ENCODE data around the gene ZNF557.
"Not testable (repeated sequence)": the region's sequence is repeated elsewhere in the genome, so short reads cannot be mapped to it uniquely, and the experiment has no call there.

ZNF557 gene

GRCh38 chr19:7069042-7069903 lies at the start of gene ZNF557:
Gene ZNF557 (plus strand): TSS chr19:7069703. CDS start chr19:7075075, 5,372 bp downstream.
- peak within 1 kb of the TSS; percentile 81 for H3K9ac ChIP-seq (ENCODE audit: low read length)

GRCh38 chr19:7021331-7021730 lies 48.2 kb upstream of the ZNF557 start, which contains the start of gene MBD3L2B:
Gene MBD3L2B (minus strand): TSS chr19:7021431. CDS start chr19:7021397, 34 bp downstream.
- H3K9me3 ChIP-seq (ENCODE audit: control insufficient read depth, low read length); H3K36me3 ChIP-seq (ENCODE audit: control insufficient read depth, insufficient read depth, low read length); H3K27me3 ChIP-seq (ENCODE audit: control insufficient read depth, insufficient read depth, low read length); H3K4me3 ChIP-seq (ENCODE audit: low read length); H3K9ac ChIP-seq (ENCODE audit: low read length); H3K4me1 ChIP-seq (ENCODE audit: control insufficient read depth, insufficient read depth, low read length): not testable (repeated sequence)

More at GRCh38 chr19:7069042-7069903, at the start of gene ZNF557:
- Histone ChIP-seq H3K27me3 (ENCODE audit: control insufficient read depth, insufficient read depth, low read length) (no peaks in the 10 kb centered on the region), H3K4me1 (ENCODE audit: control insufficient read depth, insufficient read depth, low read length) (no peaks in the 10 kb centered on the region), H3K36me3 (ENCODE audit: control insufficient read depth, insufficient read depth, low read length) (peaks cover 6% of the 10 kb centered on the region), H3K9me3 (ENCODE audit: control insufficient read depth, low read length) (no peaks in the 10 kb centered on the region), H3K4me3 (ENCODE audit: low read length) (peak within 1 kb of the TSS; percentile 76)

- not testable (repeated sequence) for H3K36me3 ChIP-seq (ENCODE audit: control insufficient read depth, insufficient read depth, low read length); H3K9me3 ChIP-seq (ENCODE audit: control insufficient read depth, low read length); H3K27me3 ChIP-seq (ENCODE audit: control insufficient read depth, insufficient read depth, low read length); H3K4me3 ChIP-seq (ENCODE audit: low read length); H3K9ac ChIP-seq (ENCODE audit: low read length); H3K4me1 ChIP-seq (ENCODE audit: control insufficient read depth, insufficient read depth, low read length)
Measured at GRCh38 chr19:7028790-7029189, 40.7 kb upstream of the ZNF557 start.

GRCh38 chr19:7030278-7030677 lies 39.2 kb upstream of the ZNF557 start, which contains the start of gene MBD3L5:
Gene MBD3L5 (plus strand): TSS chr19:7030578. CDS start chr19:7030612, 34 bp downstream.
- H3K4me1 ChIP-seq (ENCODE audit: control insufficient read depth, insufficient read depth, low read length); H3K9me3 ChIP-seq (ENCODE audit: control insufficient read depth, low read length): not testable (repeated sequence)

GRCh38 chr19:7040079-7040478 lies 29.4 kb upstream of the ZNF557 start, which contains the start of gene MBD3L4:
Gene MBD3L4 (minus strand): TSS chr19:7040179. CDS start chr19:7040144, 35 bp downstream.
- not testable (repeated sequence) for H3K9me3 ChIP-seq (ENCODE audit: control insufficient read depth, low read length); H3K4me3 ChIP-seq (ENCODE audit: low read length); H3K9ac ChIP-seq (ENCODE audit: low read length); H3K4me1 ChIP-seq (ENCODE audit: control insufficient read depth, insufficient read depth, low read length); H3K36me3 ChIP-seq (ENCODE audit: control insufficient read depth, insufficient read depth, low read length); H3K27me3 ChIP-seq (ENCODE audit: control insufficient read depth, insufficient read depth, low read length)

More at GRCh38 chr19:7030278-7030677, 39.2 kb upstream of the ZNF557 start, which contains the start of gene MBD3L5:
- not testable (repeated sequence) for H3K36me3 ChIP-seq (ENCODE audit: control insufficient read depth, insufficient read depth, low read length); H3K4me3 ChIP-seq (ENCODE audit: low read length); H3K27me3 ChIP-seq (ENCODE audit: control insufficient read depth, insufficient read depth, low read length); H3K9ac ChIP-seq (ENCODE audit: low read length)

- H3K9ac ChIP-seq (ENCODE audit: low read length); H3K9me3 ChIP-seq (ENCODE audit: control insufficient read depth, low read length); H3K36me3 ChIP-seq (ENCODE audit: control insufficient read depth, insufficient read depth, low read length); H3K4me1 ChIP-seq (ENCODE audit: control insufficient read depth, insufficient read depth, low read length); H3K4me3 ChIP-seq (ENCODE audit: low read length); H3K27me3 ChIP-seq (ENCODE audit: control insufficient read depth, insufficient read depth, low read length): not testable (repeated sequence)
Measured at GRCh38 chr19:7041563-7041962, 27.9 kb upstream of the ZNF557 start.

- H3K4me3 ChIP-seq (ENCODE audit: low read length); H3K4me1 ChIP-seq (ENCODE audit: control insufficient read depth, insufficient read depth, low read length); H3K36me3 ChIP-seq (ENCODE audit: control insufficient read depth, insufficient read depth, low read length); H3K27me3 ChIP-seq (ENCODE audit: control insufficient read depth, insufficient read depth, low read length); H3K9ac ChIP-seq (ENCODE audit: low read length); H3K9me3 ChIP-seq (ENCODE audit: control insufficient read depth, low read length): not testable (repeated sequence)
Measured at GRCh38 chr19:7049021-7049420, 20.5 kb upstream of the ZNF557 start, which contains the start of gene MBD3L2. Gene MBD3L2 (plus strand): TSS chr19:7049321. CDS start chr19:7049374, 53 bp downstream.

- not testable (repeated sequence) for H3K27me3 ChIP-seq (ENCODE audit: control insufficient read depth, insufficient read depth, low read length); H3K9ac ChIP-seq (ENCODE audit: low read length); H3K36me3 ChIP-seq (ENCODE audit: control insufficient read depth, insufficient read depth, low read length); H3K9me3 ChIP-seq (ENCODE audit: control insufficient read depth, low read length); H3K4me3 ChIP-seq (ENCODE audit: low read length); H3K4me1 ChIP-seq (ENCODE audit: control insufficient read depth, insufficient read depth, low read length)
Measured at GRCh38 chr19:7051421-7051820, 18.1 kb upstream of the ZNF557 start.

GRCh38 chr19:7052896-7053295 lies 16.6 kb upstream of the ZNF557 start:
- H3K9ac ChIP-seq (ENCODE audit: low read length); H3K36me3 ChIP-seq (ENCODE audit: control insufficient read depth, insufficient read depth, low read length); H3K27me3 ChIP-seq (ENCODE audit: control insufficient read depth, insufficient read depth, low read length); H3K4me3 ChIP-seq (ENCODE audit: low read length); H3K9me3 ChIP-seq (ENCODE audit: control insufficient read depth, low read length); H3K4me1 ChIP-seq (ENCODE audit: control insufficient read depth, insufficient read depth, low read length): not testable (repeated sequence)

- not testable (repeated sequence) for H3K36me3 ChIP-seq (ENCODE audit: control insufficient read depth, insufficient read depth, low read length); H3K9me3 ChIP-seq (ENCODE audit: control insufficient read depth, low read length); H3K9ac ChIP-seq (ENCODE audit: low read length); H3K27me3 ChIP-seq (ENCODE audit: control insufficient read depth, insufficient read depth, low read length); H3K4me3 ChIP-seq (ENCODE audit: low read length); H3K4me1 ChIP-seq (ENCODE audit: control insufficient read depth, insufficient read depth, low read length)
Measured at GRCh38 chr19:7054635-7055368, 14.7 kb upstream of the ZNF557 start.

GRCh38 chr19:7055679-7056078 lies 13.8 kb upstream of the ZNF557 start:
- not testable (repeated sequence) for H3K36me3 ChIP-seq (ENCODE audit: control insufficient read depth, insufficient read depth, low read length); H3K4me1 ChIP-seq (ENCODE audit: control insufficient read depth, insufficient read depth, low read length); H3K27me3 ChIP-seq (ENCODE audit: control insufficient read depth, insufficient read depth, low read length); H3K4me3 ChIP-seq (ENCODE audit: low read length); H3K9ac ChIP-seq (ENCODE audit: low read length); H3K9me3 ChIP-seq (ENCODE audit: control insufficient read depth, low read length)

- not testable (repeated sequence) for H3K9me3 ChIP-seq (ENCODE audit: control insufficient read depth, low read length); H3K27me3 ChIP-seq (ENCODE audit: control insufficient read depth, insufficient read depth, low read length); H3K36me3 ChIP-seq (ENCODE audit: control insufficient read depth, insufficient read depth, low read length); H3K9ac ChIP-seq (ENCODE audit: low read length); H3K4me3 ChIP-seq (ENCODE audit: low read length); H3K4me1 ChIP-seq (ENCODE audit: control insufficient read depth, insufficient read depth, low read length)
Measured at GRCh38 chr19:7056371-7056770, 13.1 kb upstream of the ZNF557 start.

Measured in mucosa of stomach (tissue), 1 donor.